ENCODE measurements around the gene ADAMTS8. TPM values are rescaled to one million over a fixed set of nuclear protein-coding genes. Genes with fewer than 3 reads are reported as not detected.

ADAMTS8 gene
- total and polyA plus RNA-seq, 9 of the 15 experiments (the other 6 are each of a cell fraction or from before 2014, with no cell fraction given) = not detected

- CTCF ChIA-PET (ENCODE audit: low intra/inter-chr PET ratio) = no interaction called here
- no peak for ATAC-seq
- BruUV-seq (replicated peaks) = no TSS peak
- no peak overlapping the region for H3K27ac ChIP-seq (ENCODE audit: extremely low read depth, low read depth, low read length)
- no peaks in the 10 kb centered on the region for H3K79me2 ChIP-seq (ENCODE audit: control insufficient read depth, insufficient read depth, low read length)
- POLR2A ChIA-PET = interaction anchor here (0.5 to 1.9 kb wide), 2 partner anchors 14 to 397 kb away, joined by 3 to 8 read pairs; no protein-coding TSS in a partner anchor
- H3K9ac ChIP-seq (ENCODE audit: insufficient read depth in 1 of 2, low read depth in 2 of 2, low read length in 2 of 2) = no peak overlapping the region
- H3K9me3 ChIP-seq (replicated peaks; ENCODE audit: control insufficient read depth, insufficient read depth, low read depth, low read length) = no peaks in the 10 kb centered on the region
- 0% methylated on average over 8 of the region's 8 CpGs for WGBS (ENCODE audit: insufficient coverage, low coverage, missing lambda C conversion rate)
- no peaks in the 10 kb centered on the region for H3K4me1 ChIP-seq (replicated peaks in 1 of 2; ENCODE audit: control insufficient read depth in 2 of 2, insufficient read depth in 2 of 2, low read length in 2 of 2)
- no peak overlapping the region for H3K4me3 ChIP-seq
- peaks cover 33 to 84% of the 10 kb centered on the region in 2 experiments for H3K27me3 ChIP-seq (ENCODE audit: control insufficient read depth in 2 of 2, insufficient read depth in 2 of 2, low read length in 2 of 2)
- no peak for TF ChIP-seq ELF4 (CRISPR knock-in tag; IDR thresholded peaks at IDR 0.05)
- no peak for TF ChIP-seq DACH1 (IDR thresholded peaks at IDR 0.05; ENCODE audit: partially characterized antibody)
- TF ChIP-seq CBX1 (IDR thresholded peaks at IDR 0.05; ENCODE audit: low read depth) = no peak
- no peak for TF ChIP-seq ZNF586 (CRISPR knock-in tag; conservative IDR thresholded peaks at IDR 0.05)
- TF ChIP-seq, protein P1, sequence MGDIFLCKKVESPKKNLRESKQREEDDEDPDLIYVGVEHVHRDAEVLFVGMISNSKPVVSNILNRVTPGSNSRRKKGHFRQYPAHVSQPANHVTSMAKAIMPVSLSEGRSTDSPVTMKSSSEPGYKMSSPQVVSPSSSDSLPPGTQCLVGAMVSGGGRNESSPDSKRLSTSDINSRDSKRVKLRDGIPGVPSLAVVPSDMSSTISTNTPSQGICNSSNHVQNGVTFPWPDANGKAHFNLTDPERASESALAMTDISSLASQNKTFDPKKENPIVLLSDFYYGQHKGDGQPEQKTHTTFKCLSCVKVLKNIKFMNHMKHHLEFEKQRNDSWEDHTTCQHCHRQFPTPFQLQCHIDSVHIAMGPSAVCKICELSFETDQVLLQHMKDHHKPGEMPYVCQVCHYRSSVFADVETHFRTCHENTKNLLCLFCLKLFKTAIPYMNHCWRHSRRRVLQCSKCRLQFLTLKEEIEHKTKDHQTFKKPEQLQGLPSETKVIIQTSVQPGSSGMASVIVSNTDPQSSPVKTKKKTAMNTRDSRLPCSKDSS (IDR thresholded peaks at IDR 0.05; ENCODE audit: low read depth, partially characterized antibody) = no peak
- TF ChIP-seq YY1 (IDR thresholded peaks at IDR 0.05; ENCODE audit: borderline replicate concordance in 1 of 3, control insufficient read depth in 1 of 3, extremely low read depth in 1 of 3, insufficient read depth in 3 of 3, insufficient read length in 1 of 3, insufficient replicate concordance in 2 of 3, low read depth in 1 of 3, low read length in 2 of 3) = no peak
- no peak overlapping the region for H3K4me2 ChIP-seq (ENCODE audit: insufficient read depth, low read length)
- intact Hi-C loops (cut with micrococcal nuclease) = no loop called here
- no peaks in the 10 kb centered on the region for H3K36me3 ChIP-seq (ENCODE audit: control insufficient read depth, insufficient read depth, low read length)
- in situ Hi-C loops (cut with MboI) = no loop called here
- no peak for FAIRE-seq
- no peak for DNase-seq (ENCODE audit: extremely low read depth in 1 of 4, low spot score in 3 of 4)
- H3K9me1 ChIP-seq (ENCODE audit: control insufficient read depth, insufficient read depth, low read length) = no peaks in the 10 kb centered on the region
- no peak overlapping the region for H2AFZ ChIP-seq (ENCODE audit: low read depth, low read length)
- H4K20me1 ChIP-seq (replicated peaks; ENCODE audit: control insufficient read depth, insufficient read depth, low read length) = no peaks in the 10 kb centered on the region
Observed at GRCh38 chr11:130462931-130463330, 34.5 kb upstream of the ADAMTS8 start.
